GM12878 (cell line): ENCODE results near the gene KIF21B.

ENCODE experiments used
- SMC3 ChIP-seq: IDR thresholded peaks from 2 replicates; pipeline ENCODE4 v1.6.1; 2011; ENCODE audit warnings: low read length, improper control_type of control experiment, borderline replicate concordance
- TCF12 ChIP-seq: IDR thresholded peaks from 2 replicates; pipeline ENCODE4 v1.6.1; 2011; ENCODE audit warnings: low read depth, mild to moderate bottlenecking, low read length

DNA sequence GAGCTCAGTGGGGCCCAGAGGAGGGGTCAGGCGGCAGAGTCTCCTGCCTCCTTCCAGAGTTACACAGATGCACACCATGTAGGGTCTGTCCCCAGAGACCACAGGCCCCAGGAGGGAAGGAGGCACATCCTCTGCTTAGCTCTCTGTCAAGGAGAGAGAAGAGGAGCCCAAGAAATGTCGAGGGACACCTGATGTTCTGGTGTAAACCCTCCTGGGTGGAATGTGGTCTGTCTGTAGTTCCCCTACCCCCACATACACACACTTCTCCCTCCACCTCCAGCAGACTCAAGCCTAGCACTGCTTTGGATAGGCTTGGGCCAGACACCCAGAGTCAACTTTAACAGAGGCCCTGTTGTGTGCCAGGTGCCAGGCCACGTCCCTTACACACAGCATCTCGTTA, 34.2 kb downstream of the KIF21B start:
- no peak for TF ChIP-seq SMC3
- no peak for TF ChIP-seq TCF12
